GM12878 (cell line): ENCODE results near the gene SLC2A9. TPM values are rescaled to one million over a fixed set of nuclear protein-coding genes. Genes with fewer than 3 reads are reported as not detected.

Source experiments
- ATAC-seq: fragments of 200-7000 bp; cut with Tn5 transposase; 3 replicates; pipeline ENCODE4 v1.9.1; 2020; ENCODE audit warnings: mild to moderate bottlenecking, moderate library complexity
- BruUV-seq: library from RNA; stranded (reverse); fragments of 400-500 nt; replicated peaks from 2 replicates; lab custom pipeline; 2021; lab: Mats Ljungman, UMichigan
- CTCF ChIA-PET: fragments of 300-600 bp; sonication (Branson Sonifier 250); formaldehyde crosslinking; extraction: SDS; loops from one replicate; lab custom pipeline; 2021; ENCODE audit warnings: inconsistent platforms; lab: Yijun Ruan, JAX
- POLR2A ChIA-PET: fragments of 350-600 bp; formaldehyde crosslinking; extraction: SDS; loops from one replicate; lab custom pipeline; 2021; ENCODE audit warnings: inconsistent platforms; lab: Charles Lee
- RAD21 ChIA-PET: fragments of 300-600 bp; sonication (Branson Sonifier 250); formaldehyde crosslinking; loops from one replicate; lab custom pipeline; 2023; ENCODE audit warnings: antibody characterized with exemption; ENCODE audit not compliant: unreplicated experiment; lab: Charles Lee
- SMC1A ChIA-PET: fragments of 300-600 bp; sonication (Branson Sonifier 250); formaldehyde crosslinking; loops from one replicate; lab custom pipeline; 2023; ENCODE audit not compliant: unreplicated experiment, uncharacterized antibody; lab: Charles Lee
- DNase-seq: peaks from one replicate; pipeline ENCODE4 v3.0.0-alpha.2; 2011; ENCODE audit warnings: low read depth, low spot score
- FAIRE-seq: peaks from 3 replicates; lab custom pipeline; 2011; peaks lifted over from hg19 to GRCh38; lab: Jason Lieb, UNC
- H2AFZ ChIP-seq: 2 replicates; pipeline ENCODE4 v1.6.0; 2011; ENCODE audit warnings: low read depth, low read length, control low read depth; ENCODE audit not compliant: control insufficient read depth
- H3K27ac ChIP-seq: 2 replicates; pipeline ENCODE4 v1.5.1; 2011; ENCODE audit warnings: control low read depth; ENCODE audit not compliant: control insufficient read depth, insufficient read depth
- H3K27me3 ChIP-seq, 2 experiments: replicated peaks in 1 of 2; 2 replicates each; pipeline versions ENCODE4 v1.6.0 to v1.6.1; 2011; ENCODE audit warnings: low read length in 1 of 2; ENCODE audit not compliant: control insufficient read depth in 2 of 2, insufficient read depth in 2 of 2
- H3K36me3 ChIP-seq, 2 experiments: 2 replicates each; pipeline ENCODE4 v1.5.1; 2011; ENCODE audit warnings: low read length in 1 of 2; ENCODE audit not compliant: control insufficient read depth in 2 of 2, insufficient read depth in 2 of 2
- H3K4me1 ChIP-seq: 2 replicates; pipeline ENCODE4 v1.6.1; 2011; ENCODE audit warnings: mild to moderate bottlenecking, low read length, moderate library complexity, mixed read lengths; ENCODE audit not compliant: control insufficient read depth, insufficient read depth
- H3K4me2 ChIP-seq: 2 replicates; pipeline ENCODE4 v1.6.0; 2011; ENCODE audit warnings: control low read depth; ENCODE audit not compliant: control insufficient read depth, insufficient read depth
- H3K4me3 ChIP-seq: fragments of 200-600 bp; sonication (generic); 2 replicates; pipeline ENCODE4 v1.5.1; 2016
- H3K79me2 ChIP-seq: 2 replicates; pipeline ENCODE4 v1.6.0; 2011; ENCODE audit warnings: low read length; ENCODE audit not compliant: control insufficient read depth, insufficient read depth
- H3K9ac ChIP-seq: 2 replicates; pipeline ENCODE4 v1.8.0; 2011; ENCODE audit warnings: low read length, control low read depth, mixed read lengths; ENCODE audit not compliant: control insufficient read depth, insufficient read depth
- H3K9me3 ChIP-seq: replicated peaks from 3 replicates; pipeline ENCODE4 v1.5.1; 2011; ENCODE audit warnings: mild to moderate bottlenecking, low read length; ENCODE audit not compliant: control insufficient read depth, insufficient read depth
- H4K20me1 ChIP-seq: 2 replicates; pipeline ENCODE4 v1.6.0; 2011; ENCODE audit not compliant: control insufficient read depth, insufficient read depth
- CHD4 ChIP-seq: fragments of 200-600 bp; sonication (generic); IDR thresholded peaks from 2 replicates; pipeline ENCODE4 v1.6.1; 2016; ENCODE audit warnings: mild to moderate bottlenecking
- GATAD2B ChIP-seq: fragments of 450-650 bp; conservative IDR thresholded peaks from 2 replicates; pipeline ENCODE4 v1.6.1; 2017; ENCODE audit warnings: low read depth, mild to moderate bottlenecking, moderate library complexity
- IKZF1 ChIP-seq: fragments of 450-650 bp; conservative IDR thresholded peaks from 2 replicates; pipeline ENCODE4 v1.6.1; 2017; ENCODE audit warnings: antibody characterized with exemption, mild to moderate bottlenecking
- MEF2B ChIP-seq: fragments of 450-650 bp; IDR thresholded peaks from 2 replicates; pipeline ENCODE4 v1.6.1; 2018; ENCODE audit warnings: mild to moderate bottlenecking, moderate library complexity; ENCODE audit not compliant: partially characterized antibody, poor library complexity, severe bottlenecking
- RB1 ChIP-seq: fragments of 450-650 bp; formaldehyde crosslinking; IDR thresholded peaks from 2 replicates; pipeline ENCODE4 v1.6.1; 2017; ENCODE audit warnings: mild to moderate bottlenecking, borderline replicate concordance
- RBBP5 ChIP-seq: fragments of 200-600 bp; sonication (generic); conservative IDR thresholded peaks from 2 replicates; pipeline ENCODE4 v1.6.1; 2016
- SMC3 ChIP-seq: IDR thresholded peaks from 2 replicates; pipeline ENCODE4 v1.6.1; 2011; ENCODE audit warnings: low read length, improper control_type of control experiment, borderline replicate concordance
- ZBTB11 ChIP-seq: fragments of 450-650 bp; formaldehyde crosslinking; IDR thresholded peaks from 2 replicates; pipeline ENCODE4 v1.5.0; 2022; ENCODE audit warnings: mild to moderate bottlenecking, missing genetic modification characterization
- ZBTB33 ChIP-seq: fragments of 450-650 bp; IDR thresholded peaks from 2 replicates; pipeline ENCODE4 v1.6.1; 2017; ENCODE audit warnings: mild to moderate bottlenecking
- ZNF384 ChIP-seq: IDR thresholded peaks from 2 replicates; pipeline ENCODE4 v1.6.1; 2012; ENCODE audit warnings: low read depth, mild to moderate bottlenecking, low read length, improper control_type of control experiment, borderline replicate concordance
- ZZZ3 ChIP-seq: IDR thresholded peaks from 2 replicates; pipeline ENCODE4 v1.6.1; 2011; ENCODE audit warnings: low read depth; ENCODE audit not compliant: control insufficient read depth, insufficient read length
- WGBS: methylation state at CpG from one replicate; pipeline ENCODE4 v1.1.6; 2016; ENCODE audit warnings: low lambda C conversion rate; ENCODE audit not compliant: insufficient replicate concordance, insufficient coverage; ENCODE audit errors: missing lambda C conversion rate; 5-methylcytosine and 5-hydroxymethylcytosine counted together
- in situ Hi-C: fragments of 300-500 bp; cut with MboI; formaldehyde crosslinking; loops from 9 replicates; pipeline ENCODE4 v1.14.3; 2018; ENCODE audit warnings: mixed read lengths
- intact Hi-C: fragments of 100-400 bp; cut with micrococcal nuclease; formaldehyde crosslinking; loops from one replicate; pipeline ENCODE4 v1.14.2; 2022; ENCODE audit not compliant: unreplicated experiment
- polyA plus RNA-seq, 11 experiments: library from polyadenylated mRNA; depleted of rRNA in 4 of 11; unstranded in 6 of 11; stranded (reverse) in 5 of 11; fragments of >200 nt; fragmentation: Nextera tagmentation in 4 of 11; fragmentation: Illumina TruSeq in 1 of 11; extraction: Ambion mirVana in 4 of 11; extraction: Trizol in 1 of 11; gene quantifications; 1 replicate in 1 of 11; 2 replicates in 10 of 11; pipeline versions ENCODE4 v1.2.1 to v1.2.3, GENCODE V29; 2011 to 2016; ENCODE audit warnings: inconsistent platforms in 2 of 11, missing spikeins in 2 of 11, low read depth in 1 of 11
- total RNA-seq, 4 experiments: library from RNA; depleted of rRNA in 3 of 4; stranded (reverse); fragments of >200 nt in 3 of 4; fragmentation: Illumina TruSeq in 1 of 4; extraction: Trizol in 1 of 4; gene quantifications; 2 replicates each; pipeline versions ENCODE4 v1.2.1 to v1.2.3, GENCODE V29; 2013 to 2021

The SLC2A9 gene
- total and polyA plus RNA-seq, 10 of the 15 experiments (the other 5 are each of a cell fraction or from before 2014, with no cell fraction given) = 0.28 to 2.8 (median 1.2) TPM

GRCh38 chr4:9976293-9976692 is 45.0 kb downstream of the SLC2A9 start:
- CTCF ChIA-PET = interaction anchor here (1.0 to 3.2 kb wide), 6 partner anchors 11 to 273 kb away, joined by 3 to 10 read pairs (median 4); no protein-coding TSS in a partner anchor
- FAIRE-seq = no peak
- TF ChIP-seq RB1 (no peak), MEF2B (peak; percentile 90), GATAD2B (0 out of 2 replicates have a peak, but pooled peaks have one; percentile 30)
- RAD21 ChIA-PET = interaction anchor here (1.0 to 1.6 kb wide), 5 partner anchors 11 to 39 kb away, joined by 3 to 12 read pairs (median 5); no protein-coding TSS in a partner anchor
- H3K36me3 ChIP-seq = no peaks in the 10 kb centered on the region
- H3K9me3 ChIP-seq = peaks cover 2% of the 10 kb centered on the region
- SMC1A ChIA-PET = interaction anchor here (0.9 to 2.6 kb wide), 10 partner anchors 12 to 39 kb away, joined by 3 to 10 read pairs (median 4); no protein-coding TSS in a partner anchor
- no TSS peak for BruUV-seq
- POLR2A ChIA-PET = interaction anchor here (0.6 to 1.6 kb wide), 4 partner anchors 10 to 38 kb away, joined by 3 to 7 read pairs (median 4); no protein-coding TSS in a partner anchor
- H4K20me1 ChIP-seq = no peaks in the 10 kb centered on the region
- no peak overlapping the region for H2AFZ ChIP-seq
- H3K4me2 ChIP-seq = no peak overlapping the region
- in situ Hi-C loops (no loop called here), intact Hi-C loops (no loop called here)
- no peak overlapping the region for H3K27ac ChIP-seq
- no peaks in the 10 kb centered on the region for H3K79me2 ChIP-seq
- H3K4me1 ChIP-seq = peaks cover 10% of the 10 kb centered on the region
- H3K4me3 ChIP-seq = no peak overlapping the region
- no peak for DNase-seq
- no peaks in the 10 kb centered on the region for H3K27me3 ChIP-seq
- 43% methylated on average over 1 of the region's 1 CpG for WGBS
- ATAC-seq = no peak
- H3K9ac ChIP-seq = no peak overlapping the region

GRCh38 chr4:9971711-9972110 is 49.6 kb downstream of the SLC2A9 start:
- 97% methylated on average over 3 of the region's 3 CpGs for WGBS
- ChIA-PET CTCF (interaction anchor here (0.8 to 3.5 kb wide), 9 partner anchors 8 to 207 kb away, joined by 3 to 30 read pairs (median 4); no protein-coding TSS in a partner anchor), POLR2A (interaction anchor here (1.2 to 5.5 kb wide), 5 partner anchors 27 to 42 kb away, joined by 3 to 39 read pairs (median 4); no protein-coding TSS in a partner anchor), SMC1A (interaction anchor here (0.9 to 4.5 kb wide), 10 partner anchors 8 to 42 kb away, joined by 3 to 70 read pairs (median 10); no protein-coding TSS in a partner anchor), RAD21 (interaction anchor here (0.9 to 4.4 kb wide), 9 partner anchors 9 to 43 kb away, joined by 3 to 69 read pairs (median 6); no protein-coding TSS in a partner anchor)
- DNase-seq = no peak
- H3K4me1 ChIP-seq = peaks cover 20% of the 10 kb centered on the region
- no peak for ATAC-seq
- no peaks in the 10 kb centered on the region for H3K27me3 ChIP-seq
- peaks cover 6% of the 10 kb centered on the region for H3K9me3 ChIP-seq
- no TSS peak for BruUV-seq
- H4K20me1 ChIP-seq = no peaks in the 10 kb centered on the region
- H3K9ac ChIP-seq = no peak overlapping the region
- H3K27ac ChIP-seq = peak overlapping the region; percentile 73
- H2AFZ ChIP-seq = no peak overlapping the region
- H3K4me2 ChIP-seq = no peak overlapping the region
- intact Hi-C loops = loop anchor here (2.0 kb wide), 1 partner anchor 35 kb away; no protein-coding TSS in a partner anchor
- no peak overlapping the region for H3K4me3 ChIP-seq
- H3K79me2 ChIP-seq = no peaks in the 10 kb centered on the region
- in situ Hi-C loops = no loop called here
- FAIRE-seq = no peak
- H3K36me3 ChIP-seq = no peaks in the 10 kb centered on the region
- TF ChIP-seq IKZF1 (no peak), ZNF384 (no peak), ZBTB11 (CRISPR knock-in tag) (no peak), ZZZ3 (no peak), RBBP5 (no peak), ZBTB33 (no peak), CHD4 (no peak), SMC3 (no peak)
